ENCODE measurements around the gene FBXW9.

DNA sequence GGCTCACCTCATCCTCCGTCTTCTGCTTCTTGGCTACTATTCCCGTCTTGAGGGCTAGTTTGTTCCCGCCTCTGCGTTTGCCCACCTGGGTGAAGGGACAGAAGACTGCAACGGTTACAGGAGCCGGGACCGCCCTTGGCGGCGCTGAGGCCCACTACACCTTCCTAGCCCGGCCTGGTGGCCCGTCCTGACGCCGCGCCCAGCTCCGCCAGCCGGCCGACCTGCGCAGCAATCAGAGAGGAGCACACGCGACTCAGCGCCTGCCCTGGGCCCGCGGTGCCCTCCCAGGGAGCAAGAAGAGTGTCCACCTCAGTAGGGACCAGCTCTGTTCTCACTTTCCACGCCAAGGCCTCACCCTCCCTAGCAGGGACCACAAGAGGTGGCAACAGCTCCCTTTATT lies 34.9 kb upstream of the FBXW9 start:
- TF ChIP-seq CTCF (IDR thresholded peaks at IDR 0.05; ENCODE audit: poor library complexity) (no peak), EZH2phosphoT487 (IDR thresholded peaks at IDR 0.05; ENCODE audit: low read depth, severe bottlenecking, unreplicated experiment) (no peak)

All from hepatocyte (in vitro differentiated cells).